Measurements from ENCODE around the gene PTGER1. TPM values are rescaled to one million over a fixed set of nuclear protein-coding genes. Genes with fewer than 3 reads are reported as not detected.

Gene PTGER1
- total RNA-seq, 2 experiments from 2014 or later, result 0.23 TPM; not detected in 1

- no TSS peak for BruUV-seq (replicated peaks)
Measured at GRCh38 chr19:14517840-14518505, 42.8 kb upstream of the PTGER1 start, which contains the start of gene DNAJB1. DNAJB1 (minus strand) TSS chr19:14518397; CDS start chr19:14518349, 48 bp downstream.

GRCh38 chr19:14517446-14517839 is 42.3 kb upstream of the PTGER1 start:
- BruUV-seq (replicated peaks), result no TSS peak
- H3K9me2 ChIP-seq (ENCODE audit: insufficient read depth, low read length), result no peaks in the 10 kb centered on the region
- peak overlapping the region; percentile 93 for H3K4me3 ChIP-seq (ENCODE audit: low read depth, low read length, poor library complexity, severe bottlenecking)
- H3K4me2 ChIP-seq (ENCODE audit: low read length), result peak overlapping the region; percentile 99
- no peaks in the 10 kb centered on the region for H3K9me3 ChIP-seq (ENCODE audit: low read length)
- POLR2A ChIA-PET, result interaction anchor here (1.3 to 1.6 kb wide), 3 partner anchors 10 to 22 kb away, joined by 3 to 5 read pairs (median 3); no protein-coding TSS in a partner anchor
- H3K79me2 ChIP-seq (ENCODE audit: insufficient read depth, low read depth, low read length), result peaks cover 35% of the 10 kb centered on the region
- peak overlapping the region; percentile 69 for H3K27ac ChIP-seq (ENCODE audit: low read depth, low read length, poor library complexity, severe bottlenecking)
- no peak overlapping the region for H2AFZ ChIP-seq (ENCODE audit: low read length)
- H3K36me3 ChIP-seq (ENCODE audit: insufficient read depth, low read length), result peaks cover 50% of the 10 kb centered on the region
- CTCF ChIA-PET (ENCODE audit: unreplicated experiment), result interaction anchor here (0.8 kb wide), 1 partner anchor 46 kb away, joined by 3 read pairs; no protein-coding TSS in a partner anchor
- no peak for DNase-seq (ENCODE audit: low spot score)
- peaks cover 17% of the 10 kb centered on the region for H4K20me1 ChIP-seq (ENCODE audit: insufficient read depth, low read length)
- TF ChIP-seq EZH2phosphoT487 (IDR thresholded peaks at IDR 0.05; ENCODE audit: borderline replicate concordance, low read depth, low read length), result no peak
- no peak for TF ChIP-seq CTCF (conservative IDR thresholded peaks at IDR 0.05; ENCODE audit: low read length)
- intact Hi-C loops (cut with micrococcal nuclease; ENCODE audit: unreplicated experiment), result loop anchor here (5.0 kb wide), 1 partner anchor 40 kb away; no protein-coding TSS in a partner anchor
- peaks cover 50% of the 10 kb centered on the region for H3K4me1 ChIP-seq (ENCODE audit: insufficient read depth, low read length, poor library complexity, severe bottlenecking)

More at GRCh38 chr19:14517840-14518505, 42.8 kb upstream of the PTGER1 start, which contains the start of gene DNAJB1:
- H3K9me3 ChIP-seq (ENCODE audit: low read length), result no peaks in the 10 kb centered on the region
- H3K4me2 ChIP-seq (ENCODE audit: low read length), result peak within 1 kb of the TSS; percentile 99
- no peaks in the 10 kb centered on the region for H3K9me2 ChIP-seq (ENCODE audit: insufficient read depth, low read length)
- DNase-seq (ENCODE audit: low spot score), result peak; percentile 77
- H3K4me1 ChIP-seq (ENCODE audit: insufficient read depth, low read length, poor library complexity, severe bottlenecking), result peaks cover 56% of the 10 kb centered on the region
- peak within 1 kb of the TSS; percentile 93 for H3K4me3 ChIP-seq (ENCODE audit: low read depth, low read length, poor library complexity, severe bottlenecking)
- intact Hi-C loops (cut with micrococcal nuclease; ENCODE audit: unreplicated experiment), result loop anchor here (1.0 to 5.0 kb wide), 2 partner anchors 11 to 39 kb away; partner anchors contain the start of gene TECR
- TF ChIP-seq CTCF (conservative IDR thresholded peaks at IDR 0.05; ENCODE audit: low read length), result no peak
- POLR2A ChIA-PET, result interaction anchor here (0.5 to 1.6 kb wide), 6 partner anchors 10 to 30 kb away, joined by 3 to 6 read pairs (median 3); no protein-coding TSS in a partner anchor
- H3K27ac ChIP-seq (ENCODE audit: low read depth, low read length, poor library complexity, severe bottlenecking), result peak within 1 kb of the TSS; percentile 76
- CTCF ChIA-PET (ENCODE audit: unreplicated experiment), result interaction anchor here (0.7 to 0.8 kb wide), 2 partner anchors 46 to 152 kb away, joined by 3 read pairs; no protein-coding TSS in a partner anchor
- peaks cover 45% of the 10 kb centered on the region for H3K36me3 ChIP-seq (ENCODE audit: insufficient read depth, low read length)
- H4K20me1 ChIP-seq (ENCODE audit: insufficient read depth, low read length), result peaks cover 17% of the 10 kb centered on the region
- peaks cover 35% of the 10 kb centered on the region for H3K79me2 ChIP-seq (ENCODE audit: insufficient read depth, low read depth, low read length)
- peak within 1 kb of the TSS; percentile 72; the same call in 1 of the 2 replicates for H2AFZ ChIP-seq (ENCODE audit: low read length)
